Measurements from ENCODE around the gene MKLN1.
"Not testable (repeated sequence)": the region's sequence is repeated elsewhere in the genome, so short reads cannot be mapped to it uniquely, and the experiment has no call there.

The MKLN1 gene

DNA sequence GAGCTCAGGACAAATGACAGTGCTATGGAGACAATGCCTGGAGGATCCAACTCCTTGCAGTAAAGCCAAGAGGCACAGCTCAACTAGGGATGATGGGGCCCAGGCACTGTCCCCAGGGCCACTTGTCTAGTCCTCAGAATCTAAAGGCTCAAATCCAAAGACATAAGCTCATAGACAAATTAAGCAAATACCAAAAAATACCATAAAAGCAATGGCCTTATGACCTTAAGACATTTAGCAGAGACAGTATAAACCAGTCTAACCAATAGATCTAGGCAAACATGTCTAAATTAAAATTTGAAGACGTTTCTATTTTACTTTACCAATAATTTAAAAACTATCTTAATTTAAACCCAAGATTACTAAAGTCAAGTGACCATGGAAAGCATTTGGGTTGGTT lies 14.8 kb upstream of the MKLN1 start:
- DNase-seq (ENCODE audit: low read depth): no peak

- no peak for DNase-seq (ENCODE audit: low read depth)
Observed at GRCh38 chr7:131320603-131321002, 7.1 kb upstream of the MKLN1 start.

DNA sequence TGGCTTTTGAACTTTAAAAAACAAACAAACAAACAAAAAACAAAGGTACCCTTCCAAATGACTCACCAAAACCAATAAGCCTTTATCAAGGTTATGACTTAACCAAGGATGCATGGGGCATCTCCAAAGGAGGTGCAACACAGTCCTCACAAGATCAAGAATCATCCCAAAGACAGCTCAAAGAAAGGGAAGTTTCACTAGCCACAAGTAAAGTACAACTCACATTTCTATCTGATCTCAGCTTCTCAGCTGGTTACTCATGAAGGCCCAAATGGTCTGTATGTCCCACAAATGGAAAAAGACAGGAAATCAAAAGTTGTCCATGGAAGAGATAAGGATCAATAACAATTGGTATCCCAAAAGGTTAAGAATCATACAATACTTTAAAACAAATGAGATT lies 6.0 kb upstream of the MKLN1 start:
- DNase-seq (ENCODE audit: low read depth): no peak

DNA sequence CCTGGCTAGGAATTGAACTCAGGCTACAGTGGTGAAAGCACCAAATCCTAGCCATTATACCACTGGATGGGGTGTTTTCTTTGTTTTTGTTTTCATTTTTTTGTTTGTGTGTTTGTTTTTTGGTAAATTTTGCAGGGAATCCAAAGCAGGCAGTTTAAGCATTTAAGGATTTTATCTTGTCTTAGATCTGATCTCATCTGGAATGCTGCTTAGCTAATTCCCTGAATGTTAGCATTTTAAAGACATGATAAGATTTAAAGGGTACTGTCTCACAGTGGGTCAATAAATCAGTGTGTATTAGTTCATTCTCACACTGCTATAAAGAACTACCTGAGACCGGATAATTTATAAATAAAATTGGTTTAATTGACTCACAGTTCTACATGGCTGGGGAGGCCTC lies 5.6 kb upstream of the MKLN1 start:
- DNase-seq (ENCODE audit: low read depth): no peak

DNA sequence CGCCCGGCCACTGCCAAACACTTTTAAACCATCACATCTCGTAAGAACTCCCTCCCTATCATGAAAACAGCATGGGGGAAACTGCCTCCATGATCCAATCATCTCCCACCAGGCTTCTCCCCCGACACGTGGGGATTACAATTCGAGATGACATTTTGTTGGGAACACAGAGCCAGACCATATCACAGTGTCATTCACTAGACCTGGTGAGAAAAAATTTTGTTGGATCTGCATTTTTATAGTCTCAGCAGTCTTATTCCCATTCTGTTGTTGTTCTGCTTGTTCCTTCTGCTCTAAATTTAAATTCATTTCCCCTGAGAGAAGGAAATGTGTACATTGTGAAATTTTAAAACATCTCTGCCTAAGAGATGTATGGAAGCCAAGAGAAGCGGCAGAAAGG lies 4.8 kb upstream of the MKLN1 start:
- no peak for DNase-seq (ENCODE audit: low read depth)

DNA sequence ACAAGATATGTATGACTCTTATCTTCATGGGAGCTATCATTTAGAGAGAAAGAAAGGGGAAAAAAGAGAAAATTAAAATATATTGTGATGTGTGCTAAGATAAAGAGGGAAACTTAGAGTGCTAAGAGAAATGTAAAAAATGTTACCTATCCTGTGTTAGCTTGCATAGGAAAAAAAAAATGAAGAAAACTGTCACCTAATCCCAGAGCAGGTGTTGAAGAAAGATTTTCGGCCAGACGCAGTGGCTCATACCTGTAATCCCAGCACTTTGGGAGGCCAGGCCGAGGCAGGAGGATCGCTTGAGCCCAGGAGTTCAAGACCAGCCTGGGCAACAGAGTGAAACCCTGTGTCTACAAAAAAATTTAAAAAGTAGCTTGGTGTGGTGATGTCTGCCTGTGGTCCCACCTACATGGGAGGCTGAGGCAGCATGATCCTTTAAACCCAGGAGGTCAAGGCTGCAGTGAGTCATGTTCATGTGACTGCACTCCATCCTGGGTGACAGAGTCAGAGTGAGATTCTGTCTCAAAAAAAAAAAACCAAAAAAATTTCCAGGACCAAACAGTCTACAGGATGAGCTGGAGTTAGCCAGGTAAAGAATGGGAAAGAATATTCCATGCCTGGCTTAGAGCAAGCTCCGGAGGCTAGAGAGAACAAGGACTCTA lies 2.4 kb upstream of the MKLN1 start:
- DNase-seq (ENCODE audit: low read depth): no peak

- no peak for DNase-seq (ENCODE audit: low read depth)
Observed at GRCh38 chr7:131326576-131326975, 1.1 kb upstream of the MKLN1 start.

DNA sequence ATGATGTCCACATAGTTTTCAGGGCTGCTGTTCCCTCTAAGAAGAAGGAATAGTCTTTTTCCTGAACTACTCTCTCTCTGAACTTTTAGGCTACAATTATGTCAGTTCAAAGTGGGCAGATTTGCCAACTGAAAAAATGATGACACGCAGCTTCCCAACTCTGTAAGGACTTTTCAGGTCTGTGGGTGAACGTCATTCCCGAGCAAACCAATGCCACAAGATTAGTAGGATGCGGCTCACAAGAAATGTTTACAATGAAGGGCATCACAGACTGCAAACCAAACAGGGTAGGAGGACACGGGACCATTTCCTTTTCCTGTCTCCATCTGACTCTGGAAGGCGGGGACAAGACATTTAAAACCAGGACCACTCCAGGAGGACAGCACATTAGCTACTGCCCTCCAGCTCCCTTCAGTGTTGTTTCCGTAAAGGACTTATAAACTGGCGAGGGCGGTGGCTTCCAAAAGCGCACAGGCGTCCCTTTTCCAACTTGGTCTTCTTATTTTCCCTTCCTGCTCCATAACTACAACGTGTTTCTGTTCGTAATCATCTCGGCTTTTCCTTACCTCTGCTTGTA lies 539 bp upstream of the MKLN1 start:
- no peak for DNase-seq (ENCODE audit: low read depth)

DNA sequence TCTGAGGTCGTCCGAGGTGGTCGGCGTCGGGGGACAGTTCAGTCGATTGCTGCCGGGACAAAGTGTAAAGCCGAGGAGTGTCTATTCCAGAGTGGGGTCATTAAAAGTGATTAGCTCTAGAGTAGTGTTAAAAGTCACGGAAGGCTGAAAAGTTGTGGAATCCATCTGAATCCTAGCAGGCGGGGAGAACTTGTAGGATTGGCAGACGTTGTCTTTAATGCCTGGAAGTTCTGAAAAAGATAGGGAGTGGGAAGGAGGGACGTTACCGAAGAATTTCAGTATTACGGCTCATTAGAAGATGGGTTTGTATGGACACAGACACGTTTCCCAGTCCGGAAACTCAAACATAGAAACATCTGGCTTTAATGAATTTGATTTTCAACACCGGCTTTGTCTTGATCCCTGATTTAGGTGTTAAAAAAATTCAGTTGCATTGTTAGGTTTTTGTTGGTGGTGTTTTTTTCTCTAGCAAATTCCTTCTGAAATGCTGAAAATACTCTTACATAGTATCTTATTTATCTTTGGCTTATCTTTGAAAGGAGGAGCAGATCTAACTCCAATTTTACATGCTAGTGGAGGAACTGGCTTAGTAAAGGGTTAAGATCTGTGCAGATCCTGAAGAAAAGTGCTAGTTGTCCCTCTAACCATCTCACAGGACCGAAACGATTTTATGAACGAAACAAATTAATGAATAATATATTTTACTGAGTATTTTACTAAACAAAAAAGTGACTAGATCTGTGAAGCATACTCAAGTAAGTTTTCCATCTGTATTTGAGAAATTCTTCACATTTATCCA lies 900 bp downstream of the MKLN1 start:
- no peak for DNase-seq (ENCODE audit: low read depth)

GRCh38 chr7:131329176-131329570 lies 1.5 kb downstream of the MKLN1 start:
- no peak for DNase-seq (ENCODE audit: low read depth)

DNA sequence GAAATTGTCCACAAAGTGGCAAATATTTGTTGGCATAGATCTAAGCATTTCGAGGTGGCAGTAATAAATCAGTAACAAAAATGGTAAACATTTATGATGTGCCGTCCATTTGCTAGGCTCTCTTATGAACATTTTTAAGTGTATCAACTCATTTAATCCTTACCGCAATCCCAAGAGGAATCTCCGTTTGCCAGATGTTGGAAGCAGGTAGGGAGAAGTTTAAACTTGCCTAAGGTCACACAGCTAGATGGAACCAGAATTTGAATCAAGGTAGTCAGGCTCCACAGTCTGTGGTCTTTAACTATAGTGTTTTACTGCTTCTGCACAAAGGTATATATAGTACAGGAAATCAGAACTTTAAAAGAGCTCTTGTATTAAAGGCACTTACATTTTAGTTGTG lies 2.6 kb downstream of the MKLN1 start:
- no peak for DNase-seq (ENCODE audit: low read depth)

GRCh38 chr7:131331806-131332205 lies 4.1 kb downstream of the MKLN1 start:
- no peak for DNase-seq (ENCODE audit: low read depth)

DNA sequence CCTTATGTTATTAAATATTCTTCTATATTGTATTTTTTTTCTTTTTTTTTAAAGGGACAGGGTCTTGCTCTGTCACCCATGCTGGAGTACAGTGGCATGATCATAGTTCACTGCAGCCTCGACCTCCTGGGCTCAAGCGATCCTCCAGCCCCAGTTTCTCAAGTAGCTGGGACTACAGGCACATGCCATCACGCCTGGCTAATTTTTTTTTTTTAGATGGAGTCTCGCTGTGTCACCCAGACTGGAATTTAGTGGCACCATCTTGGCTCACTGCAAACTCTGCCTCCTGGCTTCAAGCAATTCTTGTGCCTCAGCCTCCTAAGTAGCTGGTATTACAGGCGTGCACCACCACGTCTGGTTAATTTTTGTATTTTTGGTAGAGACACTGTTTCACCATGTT lies 5.1 kb downstream of the MKLN1 start:
- not testable (repeated sequence) for DNase-seq (ENCODE audit: low read depth)

DNA sequence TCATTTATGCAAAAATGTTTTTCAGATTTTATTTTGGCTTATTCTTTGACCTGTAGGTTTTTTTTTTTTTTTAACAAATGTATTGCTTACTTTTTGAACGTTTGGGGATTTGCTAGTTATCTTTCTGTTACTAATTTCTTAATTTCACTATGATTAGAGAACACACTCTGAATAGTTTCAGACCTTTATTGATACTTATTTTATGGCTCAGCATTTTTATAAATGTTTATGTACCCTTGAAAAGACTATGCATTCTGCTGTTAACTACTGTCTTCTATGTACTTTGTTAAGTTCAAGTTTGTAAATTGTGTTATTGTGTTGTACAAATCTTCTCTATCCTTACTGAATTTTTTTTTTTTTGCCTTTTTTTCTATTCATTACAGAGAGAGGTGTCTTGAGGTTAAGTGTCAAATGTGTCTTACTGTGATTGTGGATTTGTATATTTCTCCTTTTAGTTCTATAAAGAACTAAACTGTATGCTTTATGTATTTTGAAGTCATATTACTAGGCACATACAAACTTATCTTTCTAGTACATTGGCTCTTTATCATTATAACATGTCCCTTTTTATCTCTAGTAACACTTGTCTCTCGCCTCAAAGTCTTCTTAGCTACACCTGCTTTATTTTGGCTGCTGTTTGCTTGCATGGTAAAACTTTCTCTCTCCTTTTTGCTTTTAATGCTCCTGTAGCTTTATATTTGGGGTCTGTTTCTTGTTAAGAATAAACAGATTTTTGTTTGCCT lies 8.1 kb downstream of the MKLN1 start:
- DNase-seq (ENCODE audit: low read depth): no peak

GRCh38 chr7:131336956-131337355 lies 9.3 kb downstream of the MKLN1 start:
- DNase-seq (ENCODE audit: low read depth): no peak

GRCh38 chr7:131338173-131338572 lies 10.5 kb downstream of the MKLN1 start:
- no peak for DNase-seq (ENCODE audit: low read depth)

GRCh38 chr7:131338691-131339390 lies 11.2 kb downstream of the MKLN1 start:
- DNase-seq (ENCODE audit: low read depth): no peak

GRCh38 chr7:131341690-131342089 lies 14.0 kb downstream of the MKLN1 start:
- no peak for DNase-seq (ENCODE audit: low read depth)

GRCh38 chr7:131342864-131343442 lies 15.3 kb downstream of the MKLN1 start:
- no peak for DNase-seq (ENCODE audit: low read depth)

DNA sequence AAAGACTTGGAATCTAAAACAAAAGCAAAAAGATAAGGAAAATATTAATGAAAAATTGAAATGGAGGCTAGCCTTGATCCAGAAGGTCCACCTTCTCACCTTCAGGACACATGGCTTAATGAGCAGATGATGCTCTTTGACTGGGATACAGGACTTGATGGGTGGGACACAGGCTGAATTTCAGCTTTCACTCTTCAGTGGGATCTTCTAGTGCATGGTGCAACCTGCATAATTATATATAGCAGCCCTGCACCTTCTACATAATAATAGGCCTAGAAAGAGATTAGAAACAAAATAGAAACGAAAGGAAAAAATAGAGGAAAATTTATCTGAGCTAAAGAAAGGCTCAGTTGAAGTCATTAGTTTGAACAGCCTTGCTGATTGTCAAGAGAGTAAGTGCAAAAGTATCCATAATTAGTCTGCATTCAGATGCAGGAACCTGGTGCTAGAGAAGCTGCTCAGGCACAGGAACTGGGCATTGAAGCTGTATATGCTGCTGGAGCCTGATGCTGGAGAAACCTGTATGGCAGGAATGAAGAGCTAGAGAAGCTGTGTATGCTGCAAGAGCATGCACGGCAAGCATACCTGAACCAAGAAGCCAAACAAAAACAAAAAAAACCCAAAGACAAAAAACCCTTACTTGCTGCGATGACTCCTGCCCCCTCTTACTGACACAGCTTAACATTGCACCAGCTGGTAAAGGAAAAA lies 19.4 kb downstream of the MKLN1 start:
- no peak for DNase-seq (ENCODE audit: low read depth)

- no peak for DNase-seq (ENCODE audit: low read depth)
Observed at GRCh38 chr7:131352032-131352431, 24.4 kb downstream of the MKLN1 start.
